IMR-90 (cell line): ENCODE data around the gene SYNPO2. TPM values are rescaled to one million over a fixed set of nuclear protein-coding genes. Genes with fewer than 3 reads are reported as not detected.

Experiments
- ATAC-seq: fragments of 200-7000 bp; cut with Tn5 transposase; 2 replicates; pipeline ENCODE4 v1.9.1; 2020; ENCODE audit warnings: low read depth, mild to moderate bottlenecking, moderate library complexity
- BruUV-seq: library from RNA; stranded (reverse); fragments of 400-500 nt; replicated peaks from 2 replicates; lab custom pipeline; 2021; lab: Mats Ljungman, UMichigan
- CTCF ChIA-PET: fragments of 300-600 bp; formaldehyde crosslinking; extraction: SDS; loops from one replicate; lab custom pipeline; 2021; ENCODE audit warnings: antibody characterized with exemption; lab: Yijun Ruan, JAX
- POLR2A ChIA-PET: fragments of 300-600 bp; sonication (Branson Sonifier 250); formaldehyde crosslinking; loops from one replicate; lab custom pipeline; 2022; ENCODE audit warnings: antibody characterized with exemption; ENCODE audit not compliant: unreplicated experiment; lab: Charles Lee
- DNase-seq: peaks from one replicate; pipeline ENCODE4 v3.0.0; 2013
- H2AFZ ChIP-seq: replicated peaks from 2 replicates; pipeline ENCODE3; 2013; ENCODE audit warnings: low read length, mild to moderate bottlenecking; ENCODE audit not compliant: poor library complexity
- H2AK5ac ChIP-seq: 2 replicates; pipeline ENCODE4 v1.6.1; 2013; ENCODE audit warnings: low read depth, low read length, inconsistent platforms
- H2AK9ac ChIP-seq: replicated peaks from 2 replicates; pipeline ENCODE3; 2013; ENCODE audit warnings: mild to moderate bottlenecking, low read depth, low read length, moderate library complexity; ENCODE audit not compliant: poor library complexity
- H2BK120ac ChIP-seq: 2 replicates; pipeline ENCODE4 v1.6.1; 2013; ENCODE audit warnings: low read depth, low read length, inconsistent platforms
- H2BK15ac ChIP-seq: 3 replicates; pipeline ENCODE4 v1.6.1; 2013; ENCODE audit warnings: low read depth, low read length, inconsistent platforms
- H2BK20ac ChIP-seq: 2 replicates; pipeline ENCODE4 v1.6.1; 2013; ENCODE audit warnings: low read depth, mild to moderate bottlenecking, inconsistent platforms, low read length, moderate library complexity
- H2BK5ac ChIP-seq: 2 replicates; pipeline ENCODE4 v1.6.1; 2013; ENCODE audit warnings: mild to moderate bottlenecking, low read depth, low read length, inconsistent platforms; ENCODE audit not compliant: poor library complexity, severe bottlenecking
- H3K14ac ChIP-seq: replicated peaks from 2 replicates; pipeline ENCODE4 v1.6.1; 2013; ENCODE audit warnings: low read depth, low read length, inconsistent platforms
- H3K18ac ChIP-seq: 2 replicates; pipeline ENCODE4 v1.6.1; 2013; ENCODE audit warnings: low read depth, low read length, control low read depth
- H3K23ac ChIP-seq: 2 replicates; pipeline ENCODE4 v1.6.1; 2013; ENCODE audit warnings: low read depth, low read length, inconsistent platforms
- H3K27ac ChIP-seq: 2 replicates; pipeline ENCODE4 v1.5.1; 2013; ENCODE audit warnings: mild to moderate bottlenecking, control low read depth, low read length; ENCODE audit not compliant: insufficient read depth
- H3K27me3 ChIP-seq: 2 replicates; pipeline ENCODE4 v1.6.1; 2013; ENCODE audit warnings: low read length; ENCODE audit not compliant: control insufficient read depth, insufficient read depth
- H3K36me3 ChIP-seq: 2 replicates; pipeline ENCODE4 v1.6.1; 2013; ENCODE audit warnings: low read length, mixed read lengths; ENCODE audit not compliant: control insufficient read depth, insufficient read depth
- H3K4ac ChIP-seq: 2 replicates; pipeline ENCODE4 v1.6.1; 2013; ENCODE audit warnings: low read depth, low read length, inconsistent platforms
- H3K4me1 ChIP-seq: 2 replicates; pipeline ENCODE4 v1.6.1; 2013; ENCODE audit warnings: low read length, mixed read lengths; ENCODE audit not compliant: control insufficient read depth, insufficient read depth
- H3K4me2 ChIP-seq: 2 replicates; pipeline ENCODE4 v1.6.1; 2013; ENCODE audit warnings: low read depth, mild to moderate bottlenecking, control low read depth, low read length, moderate library complexity
- H3K4me3 ChIP-seq: 2 replicates; pipeline ENCODE4 v1.5.1; 2013; ENCODE audit warnings: low read depth, mild to moderate bottlenecking, control low read depth, low read length, moderate library complexity; ENCODE audit not compliant: insufficient read depth
- H3K56ac ChIP-seq: 2 replicates; pipeline ENCODE4 v1.6.1; 2013; ENCODE audit warnings: low read length, inconsistent platforms; ENCODE audit not compliant: insufficient read depth; ENCODE audit errors: extremely low read depth
- H3K79me1 ChIP-seq, 2 experiments: 2 replicates each; pipeline ENCODE4 v1.6.1; 2013; ENCODE audit warnings: low read length in 2 of 2, inconsistent platforms in 1 of 2, low read depth in 1 of 2
- H3K9ac ChIP-seq: 2 replicates; pipeline ENCODE4 v1.6.1; 2013; ENCODE audit warnings: low read depth, low read length, control low read depth
- H3K9me1 ChIP-seq: 2 replicates; pipeline ENCODE4 v1.6.1; 2013; ENCODE audit warnings: low read length, inconsistent platforms; ENCODE audit not compliant: insufficient read depth
- H3K9me3 ChIP-seq: 2 replicates; pipeline ENCODE4 v1.6.1; 2013; ENCODE audit warnings: low read length; ENCODE audit not compliant: control insufficient read depth, insufficient read depth
- H4K20me1 ChIP-seq: 2 replicates; pipeline ENCODE4 v1.6.1; 2013; ENCODE audit warnings: low read length, inconsistent platforms; ENCODE audit not compliant: insufficient read depth
- H4K5ac ChIP-seq: 2 replicates; pipeline ENCODE4 v1.6.1; 2013; ENCODE audit warnings: mild to moderate bottlenecking, low read depth, low read length, control low read depth
- H4K8ac ChIP-seq, 2 experiments: 2 replicates each; pipeline ENCODE4 v1.6.1; 2013; ENCODE audit warnings: low read depth in 2 of 2, low read length in 2 of 2, control low read depth in 1 of 2, inconsistent platforms in 1 of 2
- H4K91ac ChIP-seq: 2 replicates; pipeline ENCODE4 v1.6.1; 2013; ENCODE audit warnings: low read depth, low read length, inconsistent platforms; ENCODE audit not compliant: insufficient read depth
- CEBPB ChIP-seq: IDR thresholded peaks from 2 replicates; pipeline ENCODE4 v1.6.1; 2012; ENCODE audit warnings: low read depth, low read length, improper control_type of control experiment
- FOS ChIP-seq: fragments of 150-350 bp; IDR thresholded peaks from 2 replicates; pipeline ENCODE4 v1.6.1; 2016; ENCODE audit warnings: low read depth, low read length
- MXI1 ChIP-seq: IDR thresholded peaks from 2 replicates; pipeline ENCODE4 v1.6.1; 2012; ENCODE audit warnings: low read depth, mild to moderate bottlenecking, low read length, moderate library complexity, borderline replicate concordance
- POLR2A ChIP-seq: IDR thresholded peaks from 2 replicates; pipeline ENCODE4 v1.6.1; 2012; ENCODE audit warnings: mild to moderate bottlenecking, low read depth, low read length
- RFX5 ChIP-seq: IDR thresholded peaks from 2 replicates; pipeline ENCODE4 v1.8.0; 2012; ENCODE audit warnings: low read depth, mild to moderate bottlenecking, low read length, moderate library complexity
- USF2 ChIP-seq: fragments of 150-350 bp; IDR thresholded peaks from 2 replicates; pipeline ENCODE4 v1.6.1; 2017; ENCODE audit warnings: mild to moderate bottlenecking, antibody characterized with exemption, low read length, low read depth
- WGBS, 2 experiments: methylation state at CpG; one replicate each; pipeline versions ENCODE4 v1.1.5 to v1.1.7; 2013; ENCODE audit warnings: missing lambda C conversion rate in 2 of 2; ENCODE audit not compliant: insufficient read length in 1 of 2; ENCODE audit errors: extremely low coverage in 2 of 2; 5-methylcytosine and 5-hydroxymethylcytosine counted together
- dilution Hi-C: fragments of 300-500 bp; cut with HindIII; formaldehyde crosslinking; loops from one replicate; pipeline ENCODE4 v1.14.3; 2018; ENCODE audit warnings: low sequenced_read_pairs; ENCODE audit not compliant: unreplicated experiment
- in situ Hi-C: fragments of 300-500 bp; cut with MboI; formaldehyde crosslinking; loops from 3 replicates; pipeline ENCODE4 v1.14.3; 2019; ENCODE audit warnings: low sequenced_read_pairs, inconsistent platforms, mixed read lengths
- intact Hi-C: fragments of 100-400 bp; cut with micrococcal nuclease; formaldehyde crosslinking; loops from 2 replicates; pipeline ENCODE4 v1.10.0; 2022
- polyA plus RNA-seq, 3 experiments: library from polyadenylated mRNA; depleted of rRNA; stranded (reverse); fragments of >200 nt; gene quantifications; 2 replicates each; pipeline ENCODE4 v1.2.3, GENCODE V29; 2012; ENCODE audit warnings: low replicate concordance in 1 of 3
- total RNA-seq: library from RNA; depleted of rRNA; stranded (reverse); fragments of >200 nt; gene quantifications from 2 replicates; pipeline ENCODE4 v1.2.3, GENCODE V29; 2012

Gene SYNPO2
- total and polyA plus RNA-seq, 2 of the 4 experiments (the other 2 are of a cell fraction), result 0.99 to 1.8 TPM

GRCh38 chr4:119024102-119024501, 135.4 kb downstream of the SYNPO2 start:
- intact Hi-C loops (no loop called here), in situ Hi-C loops (no loop called here), dilution Hi-C loops (no loop called here)
- no CpG with 5 or more reads among the region's 4 CpGs for WGBS, 2 experiments
- Histone ChIP-seq H3K4ac (0 out of 2 replicates have a peak overlapping the region, but pooled peaks have one; percentile 28), H2BK5ac (peak overlapping the region; percentile 36), H3K9me3 (no peaks in the 10 kb centered on the region), H4K8ac (peak overlapping the region in 1 of 2 experiments; percentile 7; a peak in 1 of 4 replicates), H2AK5ac (no peak overlapping the region), H3K9ac (no peak overlapping the region), H3K79me1 (peaks cover 0 to 7% of the 10 kb centered on the region in 2 experiments; a peak in 1 of 4 replicates), H2BK120ac (peak overlapping the region; percentile 17; the same call in 1 of the 2 replicates), H2BK20ac (peak overlapping the region; percentile 16), H3K14ac (no peak overlapping the region), H3K4me3 (no peak overlapping the region), H3K27me3 (no peaks in the 10 kb centered on the region), H4K5ac (peak overlapping the region; percentile 90; the same call in 1 of the 2 replicates), H3K56ac (no peak overlapping the region), H3K4me2 (no peak overlapping the region), H3K23ac (no peak overlapping the region), H3K4me1 (peaks cover 14% of the 10 kb centered on the region), H2BK15ac (peak overlapping the region; percentile 60; the same call in 2 of the 3 replicates), H4K91ac (peak overlapping the region; percentile 17; the same call in 1 of the 2 replicates), H3K9me1 (peaks cover 8% of the 10 kb centered on the region; the same call in 1 of the 2 replicates), H4K20me1 (no peaks in the 10 kb centered on the region), H3K18ac (peak overlapping the region; percentile 84), H3K36me3 (no peaks in the 10 kb centered on the region), H2AFZ (no peak overlapping the region), H2AK9ac (no peak overlapping the region), H3K27ac (no peak overlapping the region)
- no peak for ATAC-seq
- POLR2A ChIA-PET, result no interaction called here
- BruUV-seq, result no TSS peak
- CTCF ChIA-PET, result no interaction called here
- TF ChIP-seq CEBPB, result no peak
- no peak for TF ChIP-seq POLR2A
- TF ChIP-seq USF2, result no peak
- no peak for TF ChIP-seq RFX5
- TF ChIP-seq MXI1, result no peak
- TF ChIP-seq FOS, result no peak
- DNase-seq, result no peak
